Measurements from ENCODE around the gene CEP120.
"Not testable (repeated sequence)": the region's sequence is repeated elsewhere in the genome, so short reads cannot be mapped to it uniquely, and the experiment has no call there.

Gene CEP120

DNA sequence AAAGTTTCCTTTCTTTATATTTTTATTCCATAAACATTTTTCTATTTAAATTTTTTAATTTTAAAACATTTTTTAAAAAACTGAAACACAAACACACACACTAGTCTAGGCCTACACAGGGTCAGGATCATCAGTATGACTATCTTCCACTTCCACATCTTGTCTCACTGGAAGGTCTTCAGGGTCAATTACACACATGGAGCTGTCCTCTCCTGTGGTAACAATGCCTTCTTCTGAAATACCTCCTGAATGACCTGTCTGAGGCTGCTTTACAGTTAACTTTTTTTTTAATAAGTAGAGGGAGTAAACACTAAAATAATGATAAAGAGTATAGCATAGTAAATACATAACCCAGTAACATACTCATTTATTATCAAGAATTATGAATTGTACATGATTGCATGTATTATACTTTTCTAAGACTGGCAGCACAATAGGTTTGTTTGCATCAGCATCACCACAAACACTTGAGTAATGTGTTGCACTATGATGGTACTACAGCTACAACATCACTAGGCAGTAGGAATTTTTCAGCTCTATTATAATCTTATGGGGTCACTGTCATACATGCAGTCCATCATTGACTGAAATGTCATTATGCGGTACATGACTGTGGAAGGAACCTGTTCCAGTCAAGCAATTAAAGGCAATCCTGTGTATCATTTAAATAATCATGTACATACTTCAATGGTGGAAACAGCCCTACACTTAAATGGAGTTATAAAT, 17.4 kb upstream of the CEP120 start:
- intact Hi-C loops (cut with DNase I) = no loop called here

DNA sequence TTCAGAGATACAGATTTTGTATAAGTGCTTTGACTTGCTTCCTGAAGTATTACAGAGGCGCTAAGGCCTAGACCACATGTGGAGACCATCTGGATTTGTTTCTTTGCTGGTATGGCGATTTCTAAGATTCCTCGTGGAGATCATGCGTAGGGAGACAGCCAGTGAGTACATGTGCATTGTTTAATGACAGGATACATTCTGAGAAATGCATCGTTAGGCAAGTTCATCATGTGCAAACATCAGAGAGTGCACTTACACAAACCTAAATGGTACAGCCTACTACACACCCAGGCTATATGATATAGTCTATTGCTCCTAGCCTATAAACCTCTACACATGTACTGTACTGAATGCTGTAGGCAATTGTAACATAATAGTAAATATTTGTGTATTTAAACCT, 16.5 kb upstream of the CEP120 start:
- intact Hi-C loops (cut with DNase I) = no loop called here

More for the DNA sequence above, 17.4 kb upstream of the CEP120 start:
- no peak for DNase-seq

DNA sequence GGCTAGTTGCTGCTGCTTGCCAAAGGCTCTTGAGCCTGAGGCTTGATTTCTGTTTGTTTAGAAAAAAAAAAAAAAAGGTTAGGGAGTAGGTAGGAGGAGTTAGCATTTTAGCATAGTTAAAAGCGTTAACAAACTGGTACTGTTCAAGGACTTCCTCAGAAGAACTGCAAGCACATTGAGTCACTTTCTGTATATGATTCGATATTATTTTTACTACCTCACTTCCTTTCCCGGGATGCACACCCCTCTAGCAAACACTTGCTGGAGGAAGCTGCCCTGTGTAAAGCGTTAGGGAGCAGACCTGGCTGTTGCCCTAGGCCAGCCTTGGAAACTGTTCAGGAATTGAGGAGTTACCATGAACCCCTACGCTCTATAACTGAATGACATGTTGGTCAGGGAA, 15.7 kb upstream of the CEP120 start:
- no peak for DNase-seq
- intact Hi-C loops (cut with DNase I) = no loop called here

More for the DNA sequence above, 16.5 kb upstream of the CEP120 start:
- DNase-seq = no peak

DNA sequence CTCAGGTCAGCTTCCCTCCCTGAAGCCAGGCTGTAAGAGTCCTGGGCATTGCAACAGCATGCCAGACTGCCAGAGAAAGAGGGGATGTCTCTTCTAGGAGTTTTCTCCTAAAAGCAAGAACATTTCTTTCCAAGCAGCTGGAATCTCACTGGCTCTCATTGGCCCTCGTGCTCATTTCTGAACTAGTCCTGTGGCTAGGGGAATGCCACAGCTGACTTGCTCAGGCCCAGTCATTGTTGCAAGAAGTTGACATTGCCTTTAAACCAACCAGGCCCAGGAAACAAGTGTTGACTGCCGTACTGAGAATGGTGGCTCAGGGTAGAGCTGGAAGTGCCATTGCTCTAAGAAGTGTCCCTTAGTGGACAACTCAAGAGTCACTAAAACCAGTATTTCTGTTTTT, 15.0 kb upstream of the CEP120 start:
- intact Hi-C loops (cut with DNase I) = no loop called here
- no peak for DNase-seq

DNA sequence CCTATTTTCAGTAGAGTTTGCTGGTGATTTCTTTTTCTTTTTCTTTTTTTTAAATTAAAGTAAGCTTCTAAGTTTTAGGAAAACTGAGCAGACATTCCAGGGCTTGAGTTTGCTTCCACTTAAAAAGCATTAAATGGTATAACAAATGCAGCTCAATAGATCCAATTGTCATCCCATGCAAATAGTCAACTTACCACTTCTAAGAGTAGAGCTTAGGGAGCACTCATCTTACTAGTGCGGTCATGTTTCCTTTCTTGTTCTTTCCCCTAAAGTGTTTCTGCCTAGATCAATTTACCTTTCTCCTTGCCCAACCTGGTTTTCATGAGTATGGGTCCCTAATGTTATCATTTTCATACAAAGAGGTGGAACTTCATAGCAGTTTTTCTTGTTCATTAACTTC, 13.0 kb upstream of the CEP120 start:
- DNase-seq = no peak
- intact Hi-C loops (cut with DNase I) = no loop called here

DNA sequence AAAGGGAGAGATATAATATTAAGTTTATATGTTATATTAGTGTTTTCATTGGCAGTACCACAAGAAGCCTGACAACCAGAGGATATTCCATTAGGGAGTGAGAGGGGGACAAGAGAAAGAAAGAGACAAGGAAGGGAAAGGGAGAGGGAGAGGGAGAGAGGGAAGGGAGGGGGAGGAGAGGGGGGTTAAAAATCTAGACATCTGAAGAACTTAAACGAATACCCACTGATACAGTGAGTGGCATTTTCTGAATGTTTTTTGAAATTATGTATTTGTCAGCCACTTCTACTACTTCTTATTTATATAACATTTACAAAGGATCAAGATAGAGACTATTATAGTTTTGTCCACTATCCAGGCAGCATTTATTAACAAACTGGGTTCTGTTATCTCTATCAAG, 11.6 kb upstream of the CEP120 start:
- no peak for DNase-seq
- intact Hi-C loops (cut with DNase I) = no loop called here

DNA sequence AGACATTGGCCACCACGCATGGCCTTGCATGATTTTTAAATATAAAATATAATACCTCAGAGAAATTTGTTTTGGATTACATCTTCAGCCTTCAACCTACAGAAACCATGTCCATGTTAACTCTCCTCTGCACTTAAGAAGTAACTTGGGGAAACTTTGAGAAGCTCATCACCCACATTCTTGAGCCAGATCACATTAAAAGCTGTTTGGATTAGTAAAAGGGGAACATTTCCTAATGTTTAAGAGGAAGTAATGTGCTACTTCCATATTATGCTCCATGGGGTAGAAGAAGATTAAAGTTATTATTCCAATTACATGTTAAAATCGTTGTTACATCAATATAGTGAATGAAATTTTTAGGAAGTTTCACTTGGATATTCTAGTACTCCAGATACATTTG, 10.4 kb upstream of the CEP120 start:
- DNase-seq = no peak
- intact Hi-C loops (cut with DNase I) = no loop called here

DNA sequence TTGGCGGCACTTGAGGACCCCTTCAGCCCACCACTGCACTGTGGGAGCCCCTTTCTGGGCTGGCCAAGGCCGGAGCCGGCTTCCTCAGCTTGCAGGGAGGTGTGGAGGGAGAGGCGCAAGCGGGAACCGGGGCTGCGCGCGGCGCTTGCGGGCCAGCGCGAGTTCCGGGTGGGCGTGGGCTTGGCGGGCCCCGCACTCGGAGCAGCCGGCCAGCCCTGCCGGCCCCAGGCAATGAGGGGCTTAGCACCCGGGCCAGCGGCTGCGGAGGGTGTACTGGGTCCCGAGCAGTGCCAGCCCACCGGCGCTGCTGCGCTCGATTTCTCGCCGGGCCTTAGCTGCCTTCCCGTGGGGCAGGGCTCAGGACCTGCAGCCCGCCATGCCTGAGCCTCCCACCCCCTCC, 7.2 kb upstream of the CEP120 start:
- intact Hi-C loops (cut with DNase I) = not testable (repeated sequence)
- peak in 1 of 10 donors; percentile 43 for DNase-seq

DNA sequence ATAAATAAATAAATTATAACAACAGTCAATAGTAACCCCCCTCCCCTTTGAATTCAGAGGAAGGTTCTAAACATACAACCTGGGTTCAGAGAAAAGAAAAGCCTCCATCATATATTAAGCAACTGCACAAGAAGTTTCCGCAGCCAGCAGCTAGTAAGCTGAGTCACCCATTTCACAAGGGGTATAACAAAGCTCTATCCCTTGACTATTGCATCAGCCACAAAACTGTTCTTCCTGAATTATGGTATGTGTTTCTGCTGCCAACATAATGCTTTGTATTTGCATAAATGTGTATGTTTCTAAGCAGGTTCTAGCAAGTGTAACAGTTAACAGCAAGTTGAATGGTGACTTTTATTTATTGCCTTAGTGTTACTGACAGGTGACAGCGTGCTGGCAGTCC, 6.8 kb upstream of the CEP120 start:
- DNase-seq = no peak
- intact Hi-C loops (cut with DNase I) = no loop called here

DNA sequence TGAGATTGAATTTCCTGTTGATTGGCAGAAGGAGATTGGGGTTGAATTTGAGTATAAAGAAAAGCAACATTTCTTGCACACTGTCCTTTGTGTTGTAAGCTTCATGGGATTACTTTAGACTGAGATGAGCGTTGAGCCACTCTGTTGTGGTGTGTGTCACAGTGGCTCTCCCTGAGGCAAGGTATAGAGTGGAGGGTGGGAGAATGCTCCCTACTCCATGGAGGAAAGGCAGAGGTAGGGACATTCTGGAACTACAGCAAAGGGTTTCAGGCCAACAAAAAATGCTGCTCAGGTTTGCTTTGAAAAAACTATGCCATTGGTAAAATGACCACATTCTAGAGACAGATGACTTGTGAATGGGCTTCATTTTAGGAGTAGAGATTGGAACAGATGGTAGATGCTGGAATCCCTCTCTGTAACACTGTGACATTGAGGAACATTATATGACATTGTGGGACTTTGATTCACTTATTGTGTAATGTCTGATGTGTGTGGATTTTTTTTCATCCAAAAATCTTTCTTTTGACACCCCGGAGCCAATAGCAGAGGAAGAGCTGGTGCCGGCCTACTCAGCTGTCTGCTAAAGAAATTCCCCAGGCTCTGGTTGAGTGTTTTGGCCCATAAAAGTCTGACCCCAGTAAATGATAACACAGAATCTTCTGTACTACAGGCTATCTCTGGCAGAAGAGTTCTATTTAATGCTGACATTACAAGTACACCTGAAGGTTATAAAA, 6.2 kb upstream of the CEP120 start:
- intact Hi-C loops (cut with DNase I) = no loop called here
- DNase-seq = no peak

DNA sequence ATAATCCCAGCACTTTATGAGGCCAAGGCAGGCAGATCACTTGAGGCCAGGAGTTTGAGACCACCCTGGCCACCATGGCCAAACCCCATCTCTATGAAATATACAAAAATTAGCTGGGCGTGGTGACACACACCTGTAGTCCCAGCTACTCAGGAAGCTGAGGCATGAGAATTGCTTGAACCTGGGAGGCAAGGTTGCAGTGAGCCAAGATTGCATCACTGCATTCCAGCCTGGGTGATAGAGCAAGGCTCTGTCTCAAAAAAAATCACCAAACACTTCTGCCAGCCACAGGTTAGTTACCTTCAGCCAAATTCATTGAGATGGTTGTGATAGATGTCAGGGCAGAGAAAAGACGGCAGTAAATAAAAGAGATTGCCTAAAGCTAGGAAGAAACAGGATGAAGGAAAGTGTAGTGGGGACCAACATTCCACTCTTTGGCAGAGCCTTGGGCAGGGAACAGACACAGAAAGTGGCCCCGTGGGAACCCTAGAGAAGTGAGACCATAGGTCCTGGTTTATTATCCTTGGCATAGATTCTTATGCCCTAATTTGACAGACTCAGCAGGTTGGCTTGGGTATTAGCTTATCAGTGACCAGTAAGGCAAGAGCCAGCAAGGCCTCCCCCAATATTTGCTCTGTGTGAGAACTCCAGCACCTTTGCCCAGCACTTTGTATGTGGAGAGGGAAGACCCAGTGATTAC, 5.5 kb upstream of the CEP120 start:
- DNase-seq = no peak
- intact Hi-C loops (cut with DNase I) = no loop called here

DNA sequence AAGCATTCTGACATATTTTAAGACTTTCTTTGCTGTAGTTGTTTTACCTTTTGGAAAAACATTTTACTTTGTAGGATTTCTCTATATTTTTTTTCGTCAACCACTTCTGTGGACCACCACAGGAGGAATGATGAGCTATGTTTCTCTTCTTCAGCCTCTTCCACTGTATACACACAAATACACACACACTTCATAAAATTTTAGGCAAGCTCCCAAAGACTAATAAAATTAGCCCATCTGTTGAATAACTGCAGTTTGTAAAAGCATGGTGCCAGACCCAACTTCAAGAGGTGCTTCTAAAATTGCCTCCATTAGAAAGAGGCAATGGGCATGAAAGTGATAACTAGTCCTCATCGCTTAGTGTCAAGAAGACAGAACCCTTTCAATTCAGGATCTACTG, 4.1 kb upstream of the CEP120 start:
- intact Hi-C loops (cut with DNase I) = no loop called here
- DNase-seq = no peak

DNA sequence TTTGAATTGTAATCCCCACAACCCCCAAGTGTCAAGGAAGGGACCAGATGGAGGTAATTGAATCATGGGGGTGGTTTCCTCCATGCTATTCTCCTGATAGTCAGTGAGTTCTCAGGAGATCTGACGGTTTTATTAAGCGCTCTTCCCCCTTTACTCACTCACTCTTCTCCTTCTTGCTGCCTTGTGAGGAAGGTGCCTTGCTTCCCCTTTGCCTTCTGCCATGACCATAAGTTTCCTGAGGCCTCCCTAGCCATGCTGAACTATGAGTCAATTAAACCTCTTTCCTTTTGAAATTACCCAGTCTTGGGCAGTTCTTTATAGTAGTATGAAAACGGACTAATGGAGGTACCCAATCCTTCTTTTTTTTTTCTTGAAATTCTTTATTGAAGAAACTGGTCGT, 2.2 kb upstream of the CEP120 start:
- intact Hi-C loops (cut with DNase I) = no loop called here
- DNase-seq = no peak

DNA sequence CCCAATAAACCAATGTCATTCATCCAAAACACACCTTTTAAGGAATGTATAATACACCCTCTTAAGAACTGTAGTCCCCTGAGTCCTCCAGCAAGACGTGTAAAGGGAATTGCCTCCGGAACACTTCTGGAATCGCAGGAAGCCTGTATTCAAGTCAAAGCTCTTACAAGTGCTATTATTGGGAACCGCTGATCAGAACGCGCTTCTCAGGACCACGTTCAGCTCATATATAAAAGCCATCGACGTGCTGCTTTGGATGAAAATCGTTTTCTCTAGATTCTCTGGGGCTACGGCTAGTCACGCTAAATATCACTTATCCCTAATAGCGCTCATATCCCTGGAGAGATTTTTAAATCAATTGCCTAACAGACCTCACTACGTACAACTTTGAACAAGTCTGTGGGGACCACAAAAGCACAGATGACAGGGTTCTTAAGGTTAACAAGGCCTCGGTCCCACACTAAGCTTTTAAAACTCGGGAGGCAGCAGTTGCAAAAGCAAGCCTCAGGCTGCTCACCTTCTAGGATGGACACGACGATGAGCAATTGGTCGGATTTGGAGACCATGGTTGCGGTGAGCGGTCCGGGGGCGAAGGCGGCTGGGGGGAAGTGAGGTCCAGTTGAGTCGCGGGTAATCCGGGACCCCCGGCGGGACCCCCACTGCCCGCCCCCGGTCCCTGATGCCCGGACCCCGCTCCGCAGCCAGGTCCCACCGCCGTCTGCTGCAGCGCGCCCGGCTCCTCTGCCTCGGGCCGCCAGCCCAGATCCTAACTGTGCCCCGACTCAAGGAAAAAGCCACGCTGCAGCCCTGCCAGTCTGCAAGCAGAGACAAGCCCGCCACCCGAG, 548 bp downstream of the CEP120 start:
- peak in 2 of 10 donors; percentile 30 to 73 for DNase-seq
- intact Hi-C loops (cut with DNase I) = loop anchor here (1.0 to 2.0 kb wide), 2 partner anchors 90 to 189 kb away; partner anchors contain the start of gene CSNK1G3

DNA sequence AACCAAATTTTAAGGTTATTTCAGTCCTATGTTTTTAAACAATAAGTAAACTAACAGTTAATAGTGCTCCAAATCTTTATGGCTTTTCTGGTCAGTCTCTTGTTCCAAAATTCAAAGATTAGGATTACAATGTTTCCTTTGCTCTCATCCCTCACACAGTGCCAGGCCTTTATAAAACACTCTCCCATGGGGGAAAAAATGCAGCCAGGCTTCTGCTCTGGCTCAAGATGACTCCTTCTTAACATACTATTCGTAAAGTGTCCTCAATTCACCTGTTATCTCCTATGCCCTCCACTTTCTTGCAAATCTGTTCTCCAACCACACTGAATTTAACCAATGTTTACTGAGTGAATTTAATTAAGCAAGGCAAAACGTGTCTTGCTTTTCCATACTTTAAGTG, 1.4 kb downstream of the CEP120 start:
- intact Hi-C loops (cut with DNase I) = loop anchor here (2.0 kb wide), 1 partner anchor 91 kb away; the partner anchor contains the start of gene CSNK1G3
- DNase-seq = no peak

DNA sequence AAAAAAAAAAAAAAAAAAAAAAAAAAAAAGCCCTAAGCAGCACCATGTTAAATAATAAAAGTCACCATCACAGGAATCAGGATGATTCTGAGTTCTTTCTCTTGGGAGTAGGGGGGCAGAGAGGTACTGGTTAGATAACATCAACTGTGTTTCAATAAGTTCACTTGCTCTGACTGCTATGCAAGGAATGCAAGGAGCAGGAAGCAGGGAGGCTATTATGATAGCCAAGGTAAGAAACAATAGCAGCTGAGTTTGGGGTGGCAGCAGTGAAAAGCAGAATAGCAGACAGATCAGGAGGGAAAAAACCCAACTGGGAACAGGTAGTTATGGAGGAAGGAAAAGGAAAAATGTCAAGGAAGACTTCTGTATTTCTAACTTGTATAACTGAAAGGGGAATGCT, 8.2 kb downstream of the CEP120 start:
- intact Hi-C loops (cut with DNase I) = no loop called here
- no peak for DNase-seq

DNA sequence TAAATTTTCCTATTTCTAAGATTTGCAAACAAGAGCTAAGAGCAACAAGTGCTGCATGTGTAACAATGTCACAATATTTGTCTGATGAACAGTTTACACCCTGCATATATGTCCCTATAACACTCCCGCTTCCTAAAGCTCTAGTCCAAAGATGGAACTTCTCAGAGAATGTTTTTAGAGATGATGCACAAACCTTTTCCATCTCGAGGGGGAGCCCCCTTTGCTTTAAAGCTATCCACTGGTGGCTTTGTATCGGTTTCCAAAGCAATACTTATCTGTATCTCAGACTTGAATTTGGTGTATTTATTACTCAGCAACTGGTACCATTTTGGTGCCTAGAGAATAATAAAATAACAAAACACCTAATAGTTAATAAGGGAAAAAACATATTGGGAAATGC, 11.0 kb downstream of the CEP120 start:
- intact Hi-C loops (cut with DNase I) = no loop called here
- no peak for DNase-seq

DNA sequence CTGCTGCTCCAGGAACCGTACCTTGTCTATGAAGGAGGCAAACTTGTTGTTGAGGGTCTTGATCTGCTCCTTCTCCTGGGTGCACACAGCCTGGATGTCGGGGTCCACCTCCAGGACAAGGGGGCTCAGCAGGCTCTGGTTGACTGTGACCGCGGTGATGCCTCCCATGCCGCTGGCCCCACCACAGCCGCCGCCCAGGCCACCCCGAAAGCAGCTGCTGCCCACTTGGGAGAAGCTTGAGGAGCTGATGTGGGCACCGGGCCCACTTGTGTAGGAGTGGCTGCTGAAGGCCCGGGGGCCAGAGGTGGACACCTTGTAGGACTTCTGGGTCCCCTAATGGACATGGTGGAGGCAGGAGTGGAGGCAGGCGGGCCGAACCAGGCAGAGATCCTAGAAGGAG, 21.2 kb downstream of the CEP120 start:
- peak in 3 of 10 donors; percentile 41 to 70 (median 68) for DNase-seq
- intact Hi-C loops (cut with DNase I) = not testable (repeated sequence)

DNA sequence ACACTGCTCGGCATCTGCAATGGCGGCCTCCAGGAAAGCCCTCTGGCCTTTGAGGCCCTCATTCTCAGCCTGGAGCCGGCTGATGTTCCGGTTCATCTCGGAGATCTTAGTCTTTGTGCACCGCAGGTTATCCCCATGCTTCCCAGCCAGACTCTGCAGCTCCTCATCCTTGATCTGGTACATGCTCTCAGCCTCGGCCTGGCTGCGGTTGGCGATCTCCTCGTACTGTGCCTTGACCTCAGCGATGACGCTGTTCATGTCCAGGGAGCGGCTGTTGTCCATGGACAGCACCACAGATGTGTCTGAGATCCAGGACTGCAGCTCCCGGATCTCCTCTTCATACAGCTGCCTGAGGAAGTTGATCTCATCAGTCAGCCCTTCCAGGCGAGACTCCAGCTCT, 21.9 kb downstream of the CEP120 start:
- intact Hi-C loops (cut with DNase I) = no loop called here
- peak in 3 of 10 donors; percentile 43 to 57 (median 54) for DNase-seq

DNA sequence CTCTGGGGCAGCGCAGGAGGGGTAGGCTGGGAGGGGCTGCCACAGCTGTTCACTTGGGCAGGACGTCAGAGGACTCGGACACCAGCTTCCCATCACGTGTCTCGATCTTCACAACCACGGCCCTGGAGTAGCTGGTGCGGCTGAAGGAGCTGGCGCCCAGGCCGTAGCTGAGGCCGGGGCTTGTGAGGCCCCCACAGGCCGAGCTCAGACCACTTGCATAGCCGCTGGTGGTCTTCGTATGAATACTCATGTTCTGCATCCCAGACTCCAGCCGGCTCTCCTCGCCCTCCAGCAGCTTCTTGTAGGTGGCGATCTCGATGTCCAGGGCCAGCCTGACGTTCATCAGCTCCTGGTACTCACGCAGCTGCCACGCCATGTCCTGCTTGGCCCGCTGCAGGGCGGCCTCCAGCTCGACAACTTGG, 22.3 kb downstream of the CEP120 start:
- intact Hi-C loops (cut with DNase I) = not testable (repeated sequence)
- DNase-seq = peak in 2 of 10 donors; percentile 64
